NCI-H2107 treated with DMSO at 0.1 percent for 48 hours (cell line): ENCODE data around the gene MANEA.
"Not testable (repeated sequence)": the region's sequence is repeated elsewhere in the genome, so short reads cannot be mapped to it uniquely, and the experiment has no call there.

Experiments used
- DNase-seq: peaks from one replicate; lab custom pipeline; 2025; ENCODE audit not compliant: unreplicated experiment; lab: John Stamatoyannopoulos, UW

MANEA gene

GRCh38 chr6:95577304-95578105 is at the start of gene MANEA:
MANEA (plus strand) TSS chr6:95577535; CDS start chr6:95586440, 8,905 bp downstream.
- peak; percentile 91 for DNase-seq

- DNase-seq: no peak
Observed at GRCh38 chr6:95529762-95530161, 47.6 kb upstream of the MANEA start.

GRCh38 chr6:95530176-95530819 is 47.0 kb upstream of the MANEA start:
- DNase-seq: no peak

GRCh38 chr6:95543798-95544197 is 33.5 kb upstream of the MANEA start:
- DNase-seq: no peak

DNA sequence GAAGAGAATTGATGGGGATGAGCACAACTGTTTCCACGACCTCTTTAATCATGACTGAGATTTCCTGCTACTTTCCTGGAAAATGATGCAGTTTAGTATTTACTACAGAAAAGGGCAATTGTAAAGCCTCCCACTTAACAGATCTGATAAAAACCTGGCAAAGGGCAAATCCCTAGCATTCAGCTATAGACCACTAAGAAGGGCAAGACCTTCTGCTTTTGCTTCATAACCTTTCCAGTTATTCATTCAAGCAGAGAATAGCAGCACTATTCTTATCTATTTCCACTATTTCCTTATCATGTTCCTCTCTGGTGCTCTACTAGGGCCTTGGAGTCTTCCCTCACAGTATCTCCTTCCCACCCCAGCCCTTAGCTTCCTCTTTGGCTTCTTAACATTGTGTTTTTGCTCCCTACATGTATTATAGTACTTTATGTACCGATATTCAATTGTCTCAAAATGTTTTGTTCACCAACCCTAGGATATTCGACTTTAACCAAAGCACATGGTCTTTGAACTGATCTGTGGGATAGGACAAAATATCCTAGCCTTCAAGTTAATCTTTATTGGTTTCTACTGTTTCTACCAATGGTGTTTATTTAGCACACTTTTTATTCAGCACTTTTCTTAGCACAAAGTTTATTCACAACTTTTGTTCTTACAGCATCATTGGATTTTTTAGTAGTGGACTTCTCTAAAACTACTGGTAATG is 32.7 kb upstream of the MANEA start:
- DNase-seq: no peak

DNA sequence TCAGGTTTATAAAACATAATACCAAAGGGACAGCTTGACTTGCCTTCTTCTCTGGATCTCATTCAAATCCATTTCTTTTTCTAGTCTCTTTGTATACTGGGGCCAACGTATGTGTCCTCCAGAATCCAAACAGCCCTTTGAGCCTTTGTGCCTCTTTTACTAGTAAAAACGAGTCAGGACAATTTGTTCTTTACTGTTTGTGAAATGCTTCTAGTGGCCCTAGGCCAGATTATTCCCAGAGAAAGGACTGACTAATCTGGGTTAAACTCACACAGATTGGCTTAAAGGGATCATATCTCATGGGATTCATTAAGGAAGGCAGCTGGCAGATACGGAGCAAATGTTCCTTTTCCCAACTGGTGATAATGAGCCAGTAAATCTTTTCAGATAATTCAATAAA is 32.1 kb upstream of the MANEA start:
- DNase-seq: no peak

- DNase-seq: no peak
Observed at GRCh38 chr6:95545686-95546085, 31.6 kb upstream of the MANEA start.

DNA sequence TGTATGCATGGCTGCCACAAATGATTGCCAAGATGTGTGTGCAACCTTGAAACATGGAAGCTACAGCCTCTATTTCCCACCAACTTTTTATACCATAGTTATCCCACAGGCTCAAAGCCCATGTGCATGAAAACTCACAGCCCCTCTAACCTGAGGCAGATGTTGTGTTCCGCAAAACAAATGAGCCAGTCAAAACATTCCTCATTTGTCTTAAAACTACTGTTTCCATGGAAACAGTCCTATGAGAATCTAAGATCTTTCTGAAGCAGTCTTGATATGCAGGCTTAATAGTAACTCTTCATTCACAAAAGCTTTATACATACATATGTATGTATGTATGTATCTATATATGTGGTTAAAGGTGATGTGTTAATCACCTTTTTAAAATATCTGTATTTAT is 31.2 kb upstream of the MANEA start:
- DNase-seq: no peak

GRCh38 chr6:95547043-95547442 is 30.3 kb upstream of the MANEA start:
- DNase-seq: no peak

- no peak for DNase-seq
Observed at GRCh38 chr6:95548188-95548786, 29.0 kb upstream of the MANEA start.

- DNase-seq: no peak
Observed at GRCh38 chr6:95551678-95552324, 25.5 kb upstream of the MANEA start.

- no peak for DNase-seq
Observed at GRCh38 chr6:95553880-95554279, 23.5 kb upstream of the MANEA start.

DNA sequence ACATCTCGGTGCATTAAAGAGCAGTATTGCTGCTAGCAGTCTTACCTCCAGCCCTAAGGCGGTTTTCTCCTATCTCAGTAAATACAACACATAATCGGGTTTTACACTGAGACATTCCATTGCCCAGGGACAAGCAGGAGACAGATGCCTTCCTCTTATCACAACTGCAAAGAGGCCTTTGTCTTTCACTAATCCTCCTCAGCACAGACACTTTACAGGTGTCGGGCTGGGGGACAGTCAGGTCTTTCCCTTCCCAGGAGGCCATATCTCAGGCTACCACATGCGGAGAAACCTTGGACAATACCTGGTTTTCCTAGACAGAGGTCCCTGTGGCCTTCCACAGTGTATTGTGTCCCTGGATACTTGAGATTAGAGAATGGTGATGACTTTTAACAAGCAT is 16.4 kb upstream of the MANEA start:
- DNase-seq: not testable (repeated sequence)

DNA sequence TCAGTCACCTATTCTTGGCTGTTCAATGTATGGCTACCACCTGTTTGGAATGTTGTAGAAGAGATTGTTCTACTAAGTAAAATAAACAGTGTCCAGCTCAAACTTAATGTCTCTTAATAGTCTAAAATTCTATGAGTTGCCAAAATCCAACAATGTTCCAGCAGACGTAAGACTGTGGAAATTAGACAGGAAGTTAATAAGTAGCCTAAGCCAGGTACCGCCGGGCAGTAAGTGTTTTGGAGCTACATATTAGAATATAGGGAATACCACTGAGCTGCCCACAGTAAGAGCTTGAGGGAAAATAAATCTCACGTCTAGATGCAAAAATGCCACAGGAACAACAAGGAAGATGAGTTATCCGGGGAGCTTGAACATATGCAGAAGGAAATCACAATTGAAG is 7.8 kb upstream of the MANEA start:
- DNase-seq: no peak

GRCh38 chr6:95572098-95572497 is 5.2 kb upstream of the MANEA start:
- DNase-seq: no peak

DNA sequence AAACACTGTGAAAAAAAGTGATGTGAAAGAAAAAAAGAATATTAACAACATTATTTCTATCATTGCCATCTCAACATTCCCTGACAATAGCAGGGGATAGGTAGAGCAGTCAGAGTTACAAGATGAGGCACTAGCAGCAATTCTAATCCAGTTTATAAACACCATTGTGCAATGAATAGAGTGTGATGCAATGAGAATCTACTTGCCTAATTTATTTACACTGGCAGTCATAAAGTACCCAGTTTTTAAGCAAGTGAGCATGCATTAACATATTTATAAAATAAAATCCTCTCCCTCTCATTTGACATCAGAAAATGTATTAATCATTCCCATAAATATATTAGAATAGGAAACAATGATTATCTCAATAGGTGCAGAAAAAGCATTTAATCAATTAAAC is 2.5 kb upstream of the MANEA start:
- no peak for DNase-seq

DNA sequence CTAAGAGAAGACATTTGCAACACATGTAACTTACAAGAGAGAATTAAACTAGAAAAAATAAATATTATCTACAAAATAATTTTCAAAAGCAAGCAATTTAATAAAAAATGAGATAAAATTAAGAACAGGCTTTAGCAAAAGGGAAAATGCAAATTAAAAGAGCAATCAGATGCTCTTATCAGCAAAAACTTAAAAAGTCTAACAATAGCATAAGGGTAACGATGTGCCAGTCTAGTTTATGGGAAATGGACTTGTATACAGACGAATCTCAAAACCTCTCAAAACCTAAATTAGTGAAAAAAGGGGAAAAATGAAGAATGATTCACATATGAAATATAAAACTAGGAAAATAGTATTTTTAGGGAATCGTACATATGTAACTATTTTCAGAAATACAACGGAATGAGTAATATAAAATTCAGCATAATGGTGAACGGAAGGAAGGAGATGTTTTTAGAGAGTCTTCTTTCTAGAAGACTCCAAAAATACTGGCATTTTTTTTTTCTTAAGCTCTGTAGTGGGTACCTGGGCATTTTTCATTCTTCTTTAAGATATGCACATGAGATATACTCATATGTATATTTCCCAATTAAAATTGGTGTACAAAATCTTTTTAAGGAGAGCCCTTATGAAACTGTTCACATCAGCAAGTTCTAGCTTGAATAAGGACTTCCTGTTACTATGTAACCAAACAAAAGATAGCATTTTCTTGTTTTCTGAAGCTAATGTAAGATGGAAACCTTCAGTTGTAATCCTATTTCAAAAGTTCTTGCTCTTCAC is 927 bp upstream of the MANEA start:
- peak; percentile 31 for DNase-seq

- DNase-seq: no peak
Observed at GRCh38 chr6:95576998-95577303, 384 bp upstream of the MANEA start.

- DNase-seq: peak; percentile 54
Observed at GRCh38 chr6:95578106-95578410, 723 bp downstream of the MANEA start.

- no peak for DNase-seq
Observed at GRCh38 chr6:95581073-95581472, 3.7 kb downstream of the MANEA start.

GRCh38 chr6:95584226-95584625 is 6.9 kb downstream of the MANEA start:
- not testable (repeated sequence) for DNase-seq
